RWPE2 (cell line): ENCODE results near the gene ATP1A2.

Experiments used
- ATAC-seq: fragments of 200-7000 bp; cut with Tn5 transposase; 3 replicates; pipeline ENCODE4 v1.9.1; 2021; ENCODE audit warnings: low read depth
- DNase-seq: peaks from one replicate; pipeline ENCODE4 v3.0.0-alpha.2; 2020; ENCODE audit warnings: low spot score
- H3K27ac ChIP-seq: fragments of 450-650 bp; 2 replicates; pipeline ENCODE4 v1.5.1; 2017; ENCODE audit warnings: mild to moderate bottlenecking; ENCODE audit not compliant: poor library complexity, severe bottlenecking
- H3K27me3 ChIP-seq: fragments of 250-450 bp; sonication (Bioruptor Pico); 2 replicates; pipeline ENCODE4 v1.5.1; 2021; ENCODE audit warnings: mild to moderate bottlenecking, moderate library complexity; ENCODE audit not compliant: insufficient read depth, poor library complexity, severe bottlenecking
- H3K36me3 ChIP-seq: fragments of 250-450 bp; sonication (Bioruptor Pico); 2 replicates; pipeline ENCODE4 v1.5.1; 2020; ENCODE audit warnings: low read depth, mild to moderate bottlenecking, moderate library complexity
- H3K4me1 ChIP-seq: fragments of 250-450 bp; sonication (Bioruptor Pico); 2 replicates; pipeline ENCODE4 v1.5.1; 2021; ENCODE audit warnings: mild to moderate bottlenecking, moderate library complexity; ENCODE audit not compliant: insufficient read depth, poor library complexity, severe bottlenecking
- H3K4me3 ChIP-seq: fragments of 250-450 bp; sonication (Bioruptor Pico); 2 replicates; pipeline ENCODE4 v1.5.1; 2021; ENCODE audit warnings: mild to moderate bottlenecking, moderate library complexity; ENCODE audit not compliant: severe bottlenecking
- H3K9me3 ChIP-seq: fragments of 250-450 bp; sonication (Bioruptor Pico); 2 replicates; pipeline ENCODE4 v1.5.1; 2021; ENCODE audit warnings: mild to moderate bottlenecking, moderate library complexity; ENCODE audit not compliant: severe bottlenecking
- TF ChIP-seq, protein P1 (sequence below): fragments of 450-650 bp; IDR thresholded peaks from one replicate; pipeline ENCODE4 v1.5.1; 2017; ENCODE audit warnings: mild to moderate bottlenecking, moderate library complexity; ENCODE audit not compliant: poor library complexity, severe bottlenecking

Gene ATP1A2

DNA sequence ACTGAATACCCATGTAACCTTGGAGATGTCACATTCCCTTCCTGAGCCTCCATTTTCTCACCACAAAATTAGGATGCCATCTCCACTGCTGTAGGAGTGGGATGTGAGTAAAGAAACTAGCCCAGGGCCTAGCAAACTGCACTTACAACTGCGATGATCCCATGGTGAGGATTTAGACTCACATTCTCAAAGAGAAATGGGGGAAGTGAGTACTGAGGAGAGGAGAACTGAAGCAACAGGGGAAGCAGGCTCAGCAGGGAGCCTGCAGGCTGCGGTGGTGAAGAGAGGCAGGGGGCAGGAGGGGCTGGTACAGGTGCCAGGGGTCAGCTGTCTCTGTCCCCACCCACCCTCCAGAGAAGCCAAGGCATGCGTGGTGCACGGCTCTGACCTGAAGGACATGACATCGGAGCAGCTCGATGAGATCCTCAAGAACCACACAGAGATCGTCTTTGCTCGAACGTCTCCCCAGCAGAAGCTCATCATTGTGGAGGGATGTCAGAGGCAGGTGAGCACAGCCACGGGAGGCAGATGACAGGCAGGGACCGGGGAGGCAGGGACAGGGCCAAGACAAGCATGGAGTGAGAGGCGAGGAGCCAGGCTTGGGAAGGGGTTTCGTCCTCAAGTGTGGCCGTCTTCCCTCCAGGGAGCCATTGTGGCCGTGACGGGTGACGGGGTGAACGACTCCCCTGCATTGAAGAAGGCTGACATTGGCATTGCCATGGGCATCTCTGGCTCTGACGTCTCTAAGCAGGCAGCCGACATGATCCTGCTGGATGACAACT, 19.4 kb downstream of the ATP1A2 start:
- H3K9me3 ChIP-seq = no peaks in the 10 kb centered on the region
- no peaks in the 10 kb centered on the region for H3K36me3 ChIP-seq
- ATAC-seq = no peak
- H3K4me3 ChIP-seq = no peak overlapping the region
- TF ChIP-seq, protein P1, sequence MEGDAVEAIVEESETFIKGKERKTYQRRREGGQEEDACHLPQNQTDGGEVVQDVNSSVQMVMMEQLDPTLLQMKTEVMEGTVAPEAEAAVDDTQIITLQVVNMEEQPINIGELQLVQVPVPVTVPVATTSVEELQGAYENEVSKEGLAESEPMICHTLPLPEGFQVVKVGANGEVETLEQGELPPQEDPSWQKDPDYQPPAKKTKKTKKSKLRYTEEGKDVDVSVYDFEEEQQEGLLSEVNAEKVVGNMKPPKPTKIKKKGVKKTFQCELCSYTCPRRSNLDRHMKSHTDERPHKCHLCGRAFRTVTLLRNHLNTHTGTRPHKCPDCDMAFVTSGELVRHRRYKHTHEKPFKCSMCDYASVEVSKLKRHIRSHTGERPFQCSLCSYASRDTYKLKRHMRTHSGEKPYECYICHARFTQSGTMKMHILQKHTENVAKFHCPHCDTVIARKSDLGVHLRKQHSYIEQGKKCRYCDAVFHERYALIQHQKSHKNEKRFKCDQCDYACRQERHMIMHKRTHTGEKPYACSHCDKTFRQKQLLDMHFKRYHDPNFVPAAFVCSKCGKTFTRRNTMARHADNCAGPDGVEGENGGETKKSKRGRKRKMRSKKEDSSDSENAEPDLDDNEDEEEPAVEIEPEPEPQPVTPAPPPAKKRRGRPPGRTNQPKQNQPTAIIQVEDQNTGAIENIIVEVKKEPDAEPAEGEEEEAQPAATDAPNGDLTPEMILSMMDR = no peak
- H3K27ac ChIP-seq = no peak overlapping the region
- no peaks in the 10 kb centered on the region for H3K27me3 ChIP-seq
- DNase-seq = no peak
- no peaks in the 10 kb centered on the region for H3K4me1 ChIP-seq

DNA sequence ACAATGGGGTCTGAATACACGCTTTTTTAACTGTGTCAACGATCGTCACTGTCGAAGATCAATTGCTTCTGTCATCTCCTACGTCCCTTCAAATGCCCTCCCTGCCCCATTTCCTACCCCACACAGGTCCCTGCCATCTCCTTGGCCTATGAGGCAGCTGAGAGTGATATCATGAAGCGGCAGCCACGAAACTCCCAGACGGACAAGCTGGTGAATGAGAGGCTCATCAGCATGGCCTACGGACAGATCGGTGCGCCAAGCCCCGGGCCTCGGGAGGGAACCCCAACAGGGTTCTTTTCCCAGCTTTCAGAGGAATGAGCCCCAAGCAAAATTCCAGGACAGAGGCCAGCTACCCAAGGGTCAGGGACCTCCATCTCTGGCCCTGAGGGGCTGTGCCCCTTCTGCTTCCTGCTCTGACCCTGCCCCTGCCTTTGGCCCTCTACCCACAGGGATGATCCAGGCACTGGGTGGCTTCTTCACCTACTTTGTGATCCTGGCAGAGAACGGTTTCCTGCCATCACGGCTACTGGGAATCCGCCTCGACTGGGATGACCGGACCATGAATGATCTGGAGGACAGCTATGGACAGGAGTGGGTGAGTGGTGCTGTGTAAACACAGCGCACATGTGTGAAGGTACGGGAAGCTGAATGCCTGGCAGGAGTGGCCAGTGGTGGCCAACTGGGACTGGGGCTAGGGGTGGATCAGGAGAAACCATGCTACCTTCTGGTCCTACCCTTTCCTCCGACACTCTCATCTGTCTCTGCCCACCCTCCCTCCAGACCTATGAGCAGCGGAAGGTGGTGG, 20.8 kb downstream of the ATP1A2 start:
- Histone ChIP-seq H3K27me3 (no peaks in the 10 kb centered on the region), H3K4me3 (no peak overlapping the region), H3K27ac (no peak overlapping the region), H3K4me1 (no peaks in the 10 kb centered on the region), H3K9me3 (no peaks in the 10 kb centered on the region), H3K36me3 (no peaks in the 10 kb centered on the region)
- TF ChIP-seq, protein P1 = no peak
- no peak for DNase-seq
- ATAC-seq = no peak

DNA sequence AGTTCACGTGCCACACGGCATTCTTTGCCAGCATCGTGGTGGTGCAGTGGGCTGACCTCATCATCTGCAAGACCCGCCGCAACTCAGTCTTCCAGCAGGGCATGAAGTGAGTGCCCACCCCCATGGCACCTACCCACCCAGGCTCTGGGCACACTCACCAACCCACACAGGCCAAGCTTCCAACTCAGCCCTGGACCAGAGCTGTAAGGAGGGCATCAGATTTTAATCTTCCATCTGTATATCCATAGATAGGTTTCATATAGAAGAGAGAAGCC, 21.3 kb downstream of the ATP1A2 start:
- Histone ChIP-seq H3K27ac (no peak overlapping the region), H3K4me3 (no peak overlapping the region), H3K36me3 (no peaks in the 10 kb centered on the region), H3K9me3 (no peaks in the 10 kb centered on the region), H3K4me1 (no peaks in the 10 kb centered on the region), H3K27me3 (no peaks in the 10 kb centered on the region)
- TF ChIP-seq, protein P1 = no peak
- ATAC-seq (no peak), DNase-seq (no peak)

DNA sequence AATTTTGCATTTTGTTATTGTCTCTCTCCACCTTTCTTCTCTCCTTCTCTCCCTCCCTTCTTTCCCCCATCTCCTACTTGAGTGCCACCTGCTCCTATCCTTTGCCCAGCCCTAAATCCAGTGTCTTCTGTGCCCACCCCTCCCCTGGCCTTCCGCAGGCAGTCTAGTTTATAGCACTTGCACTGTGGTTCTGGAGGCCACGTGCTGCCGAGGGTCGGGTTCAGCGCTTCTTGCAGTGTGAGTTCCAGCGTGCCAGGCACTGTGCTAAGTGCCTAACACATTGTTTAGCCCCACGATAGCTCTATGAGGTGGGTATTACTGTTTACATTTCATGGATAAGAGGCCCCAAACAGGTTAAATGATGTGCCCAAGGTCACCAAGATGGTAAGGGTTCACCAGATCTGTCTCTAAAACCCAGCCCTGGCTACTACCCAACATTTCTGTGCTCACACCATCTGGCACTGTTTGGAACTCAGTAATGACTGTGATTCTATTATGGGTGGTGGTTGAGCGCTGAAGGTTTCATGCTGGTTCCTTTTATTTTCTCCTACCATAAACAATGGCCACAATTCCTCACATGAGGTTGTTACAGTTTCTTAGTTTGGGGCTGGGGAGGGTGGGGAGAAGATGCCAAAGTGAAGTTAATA, 21.8 kb downstream of the ATP1A2 start:
- Histone ChIP-seq H3K36me3 (no peaks in the 10 kb centered on the region), H3K4me3 (no peak overlapping the region), H3K27ac (no peak overlapping the region), H3K4me1 (no peaks in the 10 kb centered on the region), H3K27me3 (no peaks in the 10 kb centered on the region), H3K9me3 (no peaks in the 10 kb centered on the region)
- no peak for DNase-seq
- ATAC-seq = no peak
- TF ChIP-seq, protein P1 = no peak
